Activated effector memory CD4-positive, alpha-beta T cell treated with Interleukin-2 at 50 U/mL for 16 hours (primary cell): ENCODE data around the gene TSGA10IP.
A peak's percentile ranks its signal among the peaks of the same experiment; 100 is the strongest.
"Not testable (repeated sequence)": the region's sequence is repeated elsewhere in the genome, so short reads cannot be mapped to it uniquely, and the experiment has no call there.

Experiments
- DNase-seq: peaks from one replicate; pipeline ENCODE4 v3.0.0-alpha.2; 2020

The TSGA10IP gene

GRCh38 chr11:65947603-65948125 lies 2.4 kb downstream of the TSGA10IP start:
- no peak for DNase-seq

- not testable (repeated sequence) for DNase-seq
These were observed 5.4 kb downstream of the TSGA10IP start for GRCh38 chr11:65950711-65951110.

GRCh38 chr11:65951641-65952040 lies 6.4 kb downstream of the TSGA10IP start:
- DNase-seq = not testable (repeated sequence)

GRCh38 chr11:65952052-65952521 lies 6.8 kb downstream of the TSGA10IP start:
- no peak for DNase-seq

- DNase-seq = no peak
These were observed 8.2 kb downstream of the TSGA10IP start for GRCh38 chr11:65953471-65953870.

- DNase-seq = no peak
These were observed 9.5 kb downstream of the TSGA10IP start for GRCh38 chr11:65954771-65955170.

- no peak for DNase-seq
These were observed 13.0 kb downstream of the TSGA10IP start for GRCh38 chr11:65958291-65958690.

- no peak for DNase-seq
These were observed 13.6 kb downstream of the TSGA10IP start for GRCh38 chr11:65958774-65959420.

- no peak for DNase-seq
These were observed 15.6 kb downstream of the TSGA10IP start for GRCh38 chr11:65960824-65961266.

- peak; percentile 92 for DNase-seq
These were observed 16.2 kb downstream of the TSGA10IP start, which contains the start of gene SART1 for GRCh38 chr11:65961267-65962140. TSS of gene SART1 (plus strand) at chr11:65961734. CDS start at chr11:65961781, 47 bp downstream.

- DNase-seq = no peak
These were observed 16.9 kb downstream of the TSGA10IP start for GRCh38 chr11:65962141-65962564.

GRCh38 chr11:65964906-65965305 lies 19.6 kb downstream of the TSGA10IP start:
- no peak for DNase-seq

- DNase-seq = no peak
These were observed 20.9 kb downstream of the TSGA10IP start for GRCh38 chr11:65965986-65966762.

- no peak for DNase-seq
These were observed 22.2 kb downstream of the TSGA10IP start for GRCh38 chr11:65967329-65967934.

GRCh38 chr11:65968600-65969482 lies 23.6 kb downstream of the TSGA10IP start:
- DNase-seq = no peak

GRCh38 chr11:65972116-65972515 lies 26.8 kb downstream of the TSGA10IP start:
- no peak for DNase-seq

- no peak for DNase-seq
These were observed 28.3 kb downstream of the TSGA10IP start for GRCh38 chr11:65973439-65974110.

GRCh38 chr11:65975771-65976170 lies 30.5 kb downstream of the TSGA10IP start:
- no peak for DNase-seq

GRCh38 chr11:65976216-65977176 lies 31.2 kb downstream of the TSGA10IP start:
- DNase-seq = no peak
